Stimulated activated memory B cell treated with anti-CD40 and anti-IgM and Interleukin-4, amounts not matched to agents 10 μg/mL and 1 μg/mL and 100 μg/mL, for 72 hours (primary cell): ENCODE measurements around the gene POT1.
"Not testable (repeated sequence)": the region's sequence is repeated elsewhere in the genome, so short reads cannot be mapped to it uniquely, and the experiment has no call there.

Experiments
- ATAC-seq: fragments of 150-1000 bp; cut with Tn5 transposase; 2 replicates; pipeline ENCODE4 v1.10.0; 2021
- H3K27ac Mint-ChIP-seq: one replicate; pipeline ENCODE4 v1.8.0; 2022; ENCODE audit warnings: mild to moderate bottlenecking, mixed read lengths
- H3K27me3 Mint-ChIP-seq: one replicate; pipeline ENCODE4 v1.8.0; 2022; ENCODE audit warnings: mixed read lengths
- H3K36me3 Mint-ChIP-seq: one replicate; pipeline ENCODE4 v1.8.0; 2022; ENCODE audit warnings: mixed read lengths
- H3K4me1 Mint-ChIP-seq: one replicate; pipeline ENCODE4 v1.8.0; 2022; ENCODE audit warnings: mixed read lengths
- H3K4me3 Mint-ChIP-seq: one replicate; pipeline ENCODE4 v1.8.0; 2022; ENCODE audit warnings: mild to moderate bottlenecking, moderate library complexity, mixed read lengths
- H3K9me3 Mint-ChIP-seq: one replicate; pipeline ENCODE4 v1.8.0; 2022; ENCODE audit warnings: mixed read lengths

The POT1 gene

GRCh38 chr7:124929467-124930172 lies at the start of gene POT1:
Gene POT1, minus strand, starts transcription at chr7:124929825. Its CDS starts 32,652 bp downstream, at chr7:124897173.
- peak within 1 kb of the TSS; percentile 85 for H3K27ac Mint-ChIP-seq
- ATAC-seq = peak; percentile 100
- peaks cover 48% of the 10 kb centered on the region for H3K4me1 Mint-ChIP-seq

GRCh38 chr7:124975131-124975530 lies 45.5 kb upstream of the POT1 start:
- not testable (repeated sequence) for H3K4me1 Mint-ChIP-seq, H3K9me3 Mint-ChIP-seq, ATAC-seq

More at GRCh38 chr7:124929467-124930172, at the start of gene POT1:
- no peaks in the 10 kb centered on the region for H3K9me3 Mint-ChIP-seq
- H3K27me3 Mint-ChIP-seq = no peaks in the 10 kb centered on the region
- H3K36me3 Mint-ChIP-seq = peaks cover 34% of the 10 kb centered on the region
- peak within 1 kb of the TSS; percentile 87 for H3K4me3 Mint-ChIP-seq

GRCh38 chr7:124965553-124965952 lies 35.9 kb upstream of the POT1 start:
- no peak overlapping the region for H3K27ac Mint-ChIP-seq
- no peaks in the 10 kb centered on the region for H3K4me1 Mint-ChIP-seq
- no peak for ATAC-seq
- H3K36me3 Mint-ChIP-seq = no peaks in the 10 kb centered on the region
- H3K4me3 Mint-ChIP-seq = no peak overlapping the region
- no peaks in the 10 kb centered on the region for H3K9me3 Mint-ChIP-seq
- no peaks in the 10 kb centered on the region for H3K27me3 Mint-ChIP-seq

More at GRCh38 chr7:124975131-124975530, 45.5 kb upstream of the POT1 start:
- not testable (repeated sequence) for H3K36me3 Mint-ChIP-seq, H3K27me3 Mint-ChIP-seq, H3K4me3 Mint-ChIP-seq, H3K27ac Mint-ChIP-seq

- Mint-ChIP-seq H3K4me1 (no peaks in the 10 kb centered on the region), H3K36me3 (peaks cover 6% of the 10 kb centered on the region), H3K9me3 (peaks cover 7% of the 10 kb centered on the region), H3K27ac (no peak overlapping the region), H3K27me3 (no peaks in the 10 kb centered on the region), H3K4me3 (no peak overlapping the region)
- no peak for ATAC-seq
Observed at GRCh38 chr7:124959676-124960075, 30.1 kb upstream of the POT1 start.

- not testable (repeated sequence) for H3K36me3 Mint-ChIP-seq, H3K4me3 Mint-ChIP-seq, H3K4me1 Mint-ChIP-seq, H3K27me3 Mint-ChIP-seq, H3K9me3 Mint-ChIP-seq, ATAC-seq, H3K27ac Mint-ChIP-seq
Observed at GRCh38 chr7:124957952-124958351, 28.3 kb upstream of the POT1 start.

- Mint-ChIP-seq H3K4me1 (peaks cover 6% of the 10 kb centered on the region), H3K9me3 (peaks cover 7% of the 10 kb centered on the region), H3K36me3 (peaks cover 6% of the 10 kb centered on the region), H3K27ac (no peak overlapping the region), H3K27me3 (no peaks in the 10 kb centered on the region), H3K4me3 (no peak overlapping the region)
- ATAC-seq = no peak
Observed at GRCh38 chr7:124956160-124956559, 26.5 kb upstream of the POT1 start.

- no peak for ATAC-seq
- H3K4me1 Mint-ChIP-seq = peaks cover 6% of the 10 kb centered on the region
- no peak overlapping the region for H3K27ac Mint-ChIP-seq
- peaks cover 7% of the 10 kb centered on the region for H3K9me3 Mint-ChIP-seq
- H3K36me3 Mint-ChIP-seq = peaks cover 6% of the 10 kb centered on the region
- no peak overlapping the region for H3K4me3 Mint-ChIP-seq
- H3K27me3 Mint-ChIP-seq = no peaks in the 10 kb centered on the region
Observed at GRCh38 chr7:124954790-124955189, 25.2 kb upstream of the POT1 start.

- Mint-ChIP-seq H3K4me1 (no peaks in the 10 kb centered on the region), H3K27me3 (peaks cover 17% of the 10 kb centered on the region), H3K27ac (no peak overlapping the region), H3K9me3 (peaks cover 17% of the 10 kb centered on the region), H3K4me3 (no peak overlapping the region), H3K36me3 (peaks cover 6% of the 10 kb centered on the region)
- ATAC-seq = no peak
Observed at GRCh38 chr7:124945680-124946079, 16.1 kb upstream of the POT1 start.

- H3K27ac Mint-ChIP-seq = no peak overlapping the region
- H3K36me3 Mint-ChIP-seq = peaks cover 6% of the 10 kb centered on the region
- no peak overlapping the region for H3K4me3 Mint-ChIP-seq
- H3K9me3 Mint-ChIP-seq = peaks cover 17% of the 10 kb centered on the region
- ATAC-seq = no peak
- H3K27me3 Mint-ChIP-seq = peaks cover 17% of the 10 kb centered on the region
- H3K4me1 Mint-ChIP-seq = no peaks in the 10 kb centered on the region
Observed at GRCh38 chr7:124943472-124943871, 13.8 kb upstream of the POT1 start.

- Mint-ChIP-seq H3K36me3 (peaks cover 6% of the 10 kb centered on the region), H3K4me1 (no peaks in the 10 kb centered on the region), H3K9me3 (peaks cover 12% of the 10 kb centered on the region), H3K27ac (no peak overlapping the region), H3K27me3 (peaks cover 9% of the 10 kb centered on the region), H3K4me3 (no peak overlapping the region)
- no peak for ATAC-seq
Observed at GRCh38 chr7:124942399-124942798, 12.8 kb upstream of the POT1 start.

- Mint-ChIP-seq H3K4me3 (no peak overlapping the region), H3K4me1 (no peaks in the 10 kb centered on the region), H3K9me3 (no peaks in the 10 kb centered on the region), H3K27me3 (no peaks in the 10 kb centered on the region), H3K27ac (no peak overlapping the region), H3K36me3 (peaks cover 6% of the 10 kb centered on the region)
- no peak for ATAC-seq
Observed at GRCh38 chr7:124940306-124940705, 10.7 kb upstream of the POT1 start.

GRCh38 chr7:124938128-124938527 lies 8.5 kb upstream of the POT1 start:
- Mint-ChIP-seq H3K4me1 (no peaks in the 10 kb centered on the region), H3K4me3 (no peak overlapping the region), H3K9me3 (no peaks in the 10 kb centered on the region), H3K27ac (no peak overlapping the region), H3K36me3 (peaks cover 6% of the 10 kb centered on the region), H3K27me3 (no peaks in the 10 kb centered on the region)
- no peak for ATAC-seq

GRCh38 chr7:124937076-124937475 lies 7.5 kb upstream of the POT1 start:
- Mint-ChIP-seq H3K27ac (no peak overlapping the region), H3K4me1 (no peaks in the 10 kb centered on the region), H3K4me3 (no peak overlapping the region), H3K27me3 (no peaks in the 10 kb centered on the region), H3K9me3 (no peaks in the 10 kb centered on the region), H3K36me3 (peaks cover 6% of the 10 kb centered on the region)
- ATAC-seq = no peak

GRCh38 chr7:124934841-124935240 lies 5.2 kb upstream of the POT1 start:
- Mint-ChIP-seq H3K4me3 (no peak overlapping the region), H3K27ac (no peak overlapping the region), H3K9me3 (no peaks in the 10 kb centered on the region), H3K27me3 (no peaks in the 10 kb centered on the region), H3K36me3 (no peaks in the 10 kb centered on the region), H3K4me1 (peaks cover 6% of the 10 kb centered on the region)
- no peak for ATAC-seq

GRCh38 chr7:124930655-124931597 lies 1.3 kb upstream of the POT1 start:
- no peaks in the 10 kb centered on the region for H3K9me3 Mint-ChIP-seq
- H3K4me1 Mint-ChIP-seq = peaks cover 35% of the 10 kb centered on the region
- ATAC-seq = no peak
- peaks cover 21% of the 10 kb centered on the region for H3K36me3 Mint-ChIP-seq
- H3K27ac Mint-ChIP-seq = no peak overlapping the region
- no peak overlapping the region for H3K4me3 Mint-ChIP-seq
- no peaks in the 10 kb centered on the region for H3K27me3 Mint-ChIP-seq
